GM19438 (cell line): ENCODE results near the gene CILP.

ENCODE experiments used
- ATAC-seq: cut with Tn5 transposase; IDR thresholded peaks from one replicate; pipeline ENCODE4 v1.9.1; 2021; ENCODE audit warnings: low read depth; ENCODE audit not compliant: unreplicated experiment

CILP gene

GRCh38 chr15:65223996-65224395, 12.7 kb upstream of the CILP start:
- ATAC-seq, result no peak

- no peak for ATAC-seq
These were observed 11.6 kb upstream of the CILP start for GRCh38 chr15:65222891-65223290.

- ATAC-seq, result no peak
These were observed 10.4 kb upstream of the CILP start for GRCh38 chr15:65221697-65222096.

GRCh38 chr15:65219137-65219536, 7.9 kb upstream of the CILP start:
- no peak for ATAC-seq

GRCh38 chr15:65217526-65218482, 6.5 kb upstream of the CILP start:
- no peak for ATAC-seq

GRCh38 chr15:65215496-65215895, 4.2 kb upstream of the CILP start:
- no peak for ATAC-seq

GRCh38 chr15:65214010-65214409, 2.7 kb upstream of the CILP start:
- no peak for ATAC-seq

GRCh38 chr15:65213241-65213640, 2.0 kb upstream of the CILP start:
- no peak for ATAC-seq

- ATAC-seq, result no peak
These were observed 824 bp upstream of the CILP start for GRCh38 chr15:65212097-65212496.

- no peak for ATAC-seq
These were observed 259 bp upstream of the CILP start for GRCh38 chr15:65211482-65211982.

GRCh38 chr15:65209701-65210643, 1.3 kb downstream of the CILP start:
- ATAC-seq, result no peak

- no peak for ATAC-seq
These were observed 2.6 kb downstream of the CILP start for GRCh38 chr15:65208647-65209046.

GRCh38 chr15:65207280-65207840, 3.9 kb downstream of the CILP start:
- no peak for ATAC-seq

GRCh38 chr15:65206750-65207149, 4.5 kb downstream of the CILP start:
- ATAC-seq, result no peak

GRCh38 chr15:65204931-65205660, 6.2 kb downstream of the CILP start:
- ATAC-seq, result no peak

GRCh38 chr15:65204236-65204930, 6.9 kb downstream of the CILP start:
- ATAC-seq, result no peak

- no peak for ATAC-seq
These were observed 9.4 kb downstream of the CILP start for GRCh38 chr15:65201918-65202317.

GRCh38 chr15:65198571-65198970, 12.7 kb downstream of the CILP start:
- no peak for ATAC-seq

- no peak for ATAC-seq
These were observed 14.0 kb downstream of the CILP start for GRCh38 chr15:65197337-65197645.
